ENCODE results near the gene SLC24A3.

DNA sequence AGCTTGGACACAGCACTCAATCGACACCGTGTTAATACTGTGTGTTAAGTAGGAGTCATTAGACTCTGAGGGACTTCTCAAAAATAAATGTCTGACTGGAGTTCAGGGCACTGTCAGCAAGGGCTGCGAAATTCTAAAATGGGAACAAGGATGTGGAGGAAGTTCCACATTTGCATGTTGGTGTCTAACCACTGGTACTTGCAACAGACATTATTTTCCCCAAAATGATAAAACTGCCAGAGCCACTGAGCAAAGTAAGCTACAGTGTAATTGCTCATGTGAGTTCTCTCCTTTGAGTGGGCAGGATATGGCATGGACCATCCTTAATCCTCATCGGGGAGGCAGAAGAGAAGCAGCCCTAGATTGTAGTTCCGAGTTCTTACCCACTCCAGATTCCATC is 215.9 kb downstream of the SLC24A3 start:
- no peak for TF ChIP-seq POLR2AphosphoS5 (IDR thresholded peaks at IDR 0.05; ENCODE audit: borderline replicate concordance, low read depth, low read length)
- no peak for TF ChIP-seq EZH2 (IDR thresholded peaks at IDR 0.05)
